K562 (cell line): ENCODE measurements around the gene SHF. TPM values are rescaled to one million over a fixed set of nuclear protein-coding genes. Genes with fewer than 3 reads are reported as not detected.
A peak's percentile ranks its signal among the peaks of the same experiment; 100 is the strongest.

Source experiments
- ATAC-seq: fragments of 200-7000 bp; cut with Tn5 transposase; 3 replicates; pipeline ENCODE4 v1.9.1; 2020; ENCODE audit warnings: moderate library complexity
- BruUV-seq: library from RNA; stranded (reverse); fragments of 400-500 nt; replicated peaks from 2 replicates; lab custom pipeline; 2021; lab: Mats Ljungman, UMichigan
- CTCF ChIA-PET: fragments of 300-600 bp; formaldehyde crosslinking; extraction: SDS; loops from one replicate; lab custom pipeline; 2021; ENCODE audit warnings: low intra/inter-chr PET ratio; lab: Yijun Ruan, JAX
- POLR2A ChIA-PET: fragments of 300-600, 350-650 bp; sonication (Branson Sonifier 250); formaldehyde crosslinking; extraction: SDS; loops from one replicate; lab custom pipeline; 2021; ENCODE audit warnings: antibody characterized with exemption, inconsistent platforms; lab: Yijun Ruan, JAX
- DNase-seq, 4 experiments: peaks; one replicate each; pipeline versions ENCODE4 v3.0.0 to v3.0.0-alpha.2; 2011 to 2018; ENCODE audit warnings: low spot score in 3 of 4, mixed read lengths in 3 of 4; ENCODE audit errors: extremely low read depth in 1 of 4
- FAIRE-seq: peaks from 2 replicates; lab custom pipeline; 2011; peaks lifted over from hg19 to GRCh38; lab: Jason Lieb, UNC
- H2AFZ ChIP-seq: 2 replicates; pipeline ENCODE4 v1.6.0; 2011; ENCODE audit warnings: low read depth, low read length, control low read depth, inconsistent platforms
- H3K27ac ChIP-seq: fragments of 200-600 bp; 3 replicates; pipeline ENCODE4 v1.8.0; 2011; ENCODE audit warnings: low read depth, mild to moderate bottlenecking, control low read depth, inconsistent platforms, low read length, moderate library complexity, mixed read lengths; ENCODE audit errors: extremely low read depth
- H3K27me3 ChIP-seq, 2 experiments: fragments of 300-600 bp in 1 of 2; 2 replicates in 1 of 2; 3 replicates in 1 of 2; pipeline versions ENCODE4 v1.6.0 to v1.8.0; 2011; ENCODE audit warnings: inconsistent platforms in 2 of 2, low read length in 2 of 2, mild to moderate bottlenecking in 1 of 2, mixed read lengths in 1 of 2, moderate library complexity in 1 of 2; ENCODE audit not compliant: control insufficient read depth in 2 of 2, insufficient read depth in 2 of 2
- H3K36me3 ChIP-seq: fragments of 300-600 bp; 3 replicates; pipeline ENCODE4 v1.8.0; 2011; ENCODE audit warnings: mild to moderate bottlenecking, low read length, inconsistent platforms; ENCODE audit not compliant: control insufficient read depth, insufficient read depth
- H3K4me1 ChIP-seq, 2 experiments: fragments of 200-600 bp in 1 of 2; replicated peaks in 1 of 2; 2 replicates in 1 of 2; 3 replicates in 1 of 2; pipeline versions ENCODE4 v1.5.1 to v1.8.0; 2011; ENCODE audit warnings: inconsistent platforms in 2 of 2, low read length in 2 of 2, mild to moderate bottlenecking in 1 of 2, mixed read lengths in 1 of 2, moderate library complexity in 1 of 2; ENCODE audit not compliant: control insufficient read depth in 2 of 2, insufficient read depth in 2 of 2
- H3K4me2 ChIP-seq: 2 replicates; pipeline ENCODE4 v1.6.1; 2011; ENCODE audit warnings: low read length, control low read depth, inconsistent platforms, mixed read lengths; ENCODE audit not compliant: insufficient read depth
- H3K4me3 ChIP-seq: fragments of 200-600 bp; sonication (generic), shearing (Covaris generic); 2 replicates; pipeline ENCODE4 v1.5.1; 2016; ENCODE audit warnings: control low read depth, inconsistent platforms
- H3K79me2 ChIP-seq: fragments of 200-600 bp; 3 replicates; pipeline ENCODE4 v1.8.0; 2011; ENCODE audit warnings: low read length, inconsistent platforms; ENCODE audit not compliant: control insufficient read depth, insufficient read depth
- H3K9ac ChIP-seq, 2 experiments: 2 replicates each; pipeline versions ENCODE4 v1.6.0 to v1.6.1; 2011; ENCODE audit warnings: low read depth in 2 of 2, low read length in 2 of 2, control low read depth in 1 of 2, inconsistent platforms in 1 of 2, mild to moderate bottlenecking in 1 of 2, mixed read lengths in 1 of 2; ENCODE audit not compliant: insufficient read depth in 1 of 2
- H3K9me1 ChIP-seq: one replicate; pipeline ENCODE4 v1.6.0; 2011; ENCODE audit warnings: inconsistent platforms, mild to moderate bottlenecking, low read length, moderate library complexity; ENCODE audit not compliant: control insufficient read depth, insufficient read depth
- H3K9me3 ChIP-seq: replicated peaks from 2 replicates; pipeline ENCODE4 v1.5.1; 2011; ENCODE audit warnings: low read depth, low read length, inconsistent platforms; ENCODE audit not compliant: control insufficient read depth, insufficient read depth
- H4K20me1 ChIP-seq: replicated peaks from 2 replicates; pipeline ENCODE4 v1.6.1; 2011; ENCODE audit warnings: low read length, inconsistent platforms, mixed read lengths; ENCODE audit not compliant: control insufficient read depth, insufficient read depth
- HDAC8 ChIP-seq: fragments of 450-650 bp; IDR thresholded peaks from 2 replicates; pipeline ENCODE4 v1.6.1; 2016; ENCODE audit warnings: mild to moderate bottlenecking, missing genetic modification characterization, moderate library complexity, missing compliant biosample characterization
- NELFE ChIP-seq: IDR thresholded peaks from 2 replicates; pipeline ENCODE4 v1.6.1; 2011; ENCODE audit warnings: mild to moderate bottlenecking; ENCODE audit not compliant: insufficient read depth, insufficient read length
- NRF1 ChIP-seq, 2 experiments: fragments of 450-650 bp; IDR thresholded peaks in 1 of 2; conservative IDR thresholded peaks in 1 of 2; 2 replicates each; pipeline ENCODE4 v1.6.1; 2014; ENCODE audit warnings: mild to moderate bottlenecking in 2 of 2
- TCF3 ChIP-seq: sonication (generic); formaldehyde crosslinking; IDR thresholded peaks from 2 replicates; pipeline ENCODE4 v1.4.0; 2020; ENCODE audit warnings: mild to moderate bottlenecking, missing genetic modification reagents
- WGBS: fragments of 100-300 bp; shearing (Covaris generic); methylation state at CpG from one replicate; pipeline ENCODE4 v1.1.6; 2016; ENCODE audit warnings: low coverage, mixed read lengths; ENCODE audit not compliant: insufficient coverage; ENCODE audit errors: missing lambda C conversion rate; 5-methylcytosine and 5-hydroxymethylcytosine counted together
- in situ Hi-C: fragments of 300-500 bp; cut with MboI; formaldehyde crosslinking; loops from 4 replicates; pipeline ENCODE4 v1.15.0; 2018; ENCODE audit warnings: inconsistent platforms, mixed read lengths
- intact Hi-C: fragments of 100-400 bp; cut with micrococcal nuclease; formaldehyde crosslinking; loops from 2 replicates; pipeline ENCODE4 v1.14.2; 2022
- polyA plus RNA-seq, 8 experiments: library from polyadenylated mRNA; depleted of rRNA in 4 of 8; stranded (reverse) in 5 of 8; unstranded in 3 of 8; fragments of >200 nt; fragmentation: Nextera tagmentation in 2 of 8; fragmentation: Illumina TruSeq in 1 of 8; extraction: Ambion mirVana in 2 of 8; extraction: Trizol in 1 of 8; gene quantifications; 2 replicates each; pipeline versions ENCODE4 v1.2.1 to v1.2.3, GENCODE V29; 2011 to 2014; ENCODE audit warnings: inconsistent platforms in 1 of 8, missing spikeins in 1 of 8
- total RNA-seq, 7 experiments: library from RNA; depleted of rRNA in 6 of 7; stranded (reverse); fragments of >200 nt in 6 of 7; fragmentation: Illumina TruSeq in 2 of 7; extraction: Trizol in 2 of 7; gene quantifications; 2 replicates each; pipeline versions ENCODE4 v1.2.1 to v1.2.3, GENCODE V29; 2011 to 2021; ENCODE audit warnings: low replicate concordance in 1 of 7
- TF ChIP-seq, protein P1 (sequence below): sonication (generic); formaldehyde crosslinking; IDR thresholded peaks from 2 replicates; pipeline ENCODE4 v1.8.1; 2023; ENCODE audit warnings: mild to moderate bottlenecking, missing genetic modification reagents

The SHF gene
- total and polyA plus RNA-seq, 9 of the 15 experiments (the other 6 are each of a cell fraction or from before 2014, with no cell fraction given): 0.51 to 2.2 (median 0.85) TPM; not detected in 2

DNA sequence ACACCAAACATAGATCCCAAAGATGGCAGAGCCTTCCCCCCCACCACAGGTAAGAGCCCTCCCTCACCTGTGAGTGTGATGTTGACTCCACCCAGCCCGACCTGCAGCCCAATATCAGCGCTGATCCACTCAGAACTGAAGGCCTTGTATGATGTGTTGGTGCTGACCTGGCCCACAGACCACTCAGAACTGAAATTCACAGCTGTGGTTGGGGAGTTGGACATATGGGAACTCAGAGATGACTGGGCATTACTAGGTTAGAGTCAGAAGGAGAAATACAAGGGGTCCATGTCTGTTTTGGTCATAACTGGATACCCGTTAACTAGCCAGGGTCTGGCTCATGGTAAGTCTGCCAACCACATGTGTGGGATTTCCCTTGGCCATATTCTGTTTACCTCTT, 66.7 kb downstream of the SHF start:
- peaks cover 0 to 14% of the 10 kb centered on the region in 2 experiments; a peak in 3 of 5 replicates for H3K4me1 ChIP-seq
- intact Hi-C loops: no loop called here
- TF ChIP-seq NELFE (no peak), HDAC8 (tag) (no peak)
- TF ChIP-seq, all 486 proteins: peak for 0
- no TSS peak for BruUV-seq
- no peak for FAIRE-seq
- Histone ChIP-seq H3K27ac (no peak overlapping the region), H3K9me1 (no peaks in the 10 kb centered on the region), H4K20me1 (no peaks in the 10 kb centered on the region), H3K9ac (no peak overlapping the region), H3K4me2 (no peak overlapping the region), H3K27me3 (peaks cover 7 to 35% of the 10 kb centered on the region in 2 experiments; a peak in 4 of 5 replicates), H3K79me2 (no peaks in the 10 kb centered on the region), H3K9me3 (no peaks in the 10 kb centered on the region), H3K36me3 (no peaks in the 10 kb centered on the region), H3K4me3 (no peak overlapping the region), H2AFZ (no peak overlapping the region)
- CTCF ChIA-PET: no interaction called here
- POLR2A ChIA-PET: interaction anchor here (0.6 to 1.0 kb wide), 2 partner anchors 10 to 50 kb away, joined by 3 to 7 read pairs; no protein-coding TSS in a partner anchor
- WGBS: 13% methylated on average over 3 of the region's 3 CpGs
- no peak for ATAC-seq
- in situ Hi-C loops: loop anchor here (25.0 kb wide), 1 partner anchor 159 kb away; the partner anchor contains the start of gene TERB2
- no peak for DNase-seq

- TF ChIP-seq TCF3 (CRISPR knock-in tag) (no peak), NRF1 (conservative IDR thresholded peaks at IDR 0.05 in 1 of 2, IDR thresholded peaks at IDR 0.05 in 1 of 2) (no peak)
- TF ChIP-seq, protein P1, sequence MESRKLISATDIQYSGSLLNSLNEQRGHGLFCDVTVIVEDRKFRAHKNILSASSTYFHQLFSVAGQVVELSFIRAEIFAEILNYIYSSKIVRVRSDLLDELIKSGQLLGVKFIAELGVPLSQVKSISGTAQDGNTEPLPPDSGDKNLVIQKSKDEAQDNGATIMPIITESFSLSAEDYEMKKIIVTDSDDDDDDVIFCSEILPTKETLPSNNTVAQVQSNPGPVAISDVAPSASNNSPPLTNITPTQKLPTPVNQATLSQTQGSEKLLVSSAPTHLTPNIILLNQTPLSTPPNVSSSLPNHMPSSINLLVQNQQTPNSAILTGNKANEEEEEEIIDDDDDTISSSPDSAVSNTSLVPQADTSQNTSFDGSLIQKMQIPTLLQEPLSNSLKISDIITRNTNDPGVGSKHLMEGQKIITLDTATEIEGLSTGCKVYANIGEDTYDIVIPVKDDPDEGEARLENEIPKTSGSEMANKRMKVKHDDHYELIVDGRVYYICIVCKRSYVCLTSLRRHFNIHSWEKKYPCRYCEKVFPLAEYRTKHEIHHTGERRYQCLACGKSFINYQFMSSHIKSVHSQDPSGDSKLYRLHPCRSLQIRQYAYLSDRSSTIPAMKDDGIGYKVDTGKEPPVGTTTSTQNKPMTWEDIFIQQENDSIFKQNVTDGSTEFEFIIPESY (CRISPR knock-in tag): peak; percentile 68
- intact Hi-C loops: no loop called here
- Histone ChIP-seq H2AFZ (no peak overlapping the region), H3K9me3 (no peaks in the 10 kb centered on the region), H3K9me1 (no peaks in the 10 kb centered on the region), H3K4me1 (peaks cover 0 to 14% of the 10 kb centered on the region in 2 experiments; a peak in 3 of 5 replicates), H3K79me2 (no peaks in the 10 kb centered on the region), H3K4me2 (no peak overlapping the region), H3K27ac (no peak overlapping the region), H4K20me1 (no peaks in the 10 kb centered on the region), H3K27me3 (peaks cover 7 to 32% of the 10 kb centered on the region in 2 experiments; a peak in 4 of 5 replicates), H3K36me3 (no peaks in the 10 kb centered on the region), H3K4me3 (no peak overlapping the region), H3K9ac (no peak overlapping the region)
- WGBS: 33% methylated on average over 10 of the region's 10 CpGs
- DNase-seq: no peak
- BruUV-seq: no TSS peak
- FAIRE-seq: no peak
- POLR2A ChIA-PET: interaction anchor here (0.6 to 1.0 kb wide), 2 partner anchors 10 to 51 kb away, joined by 3 to 7 read pairs; no protein-coding TSS in a partner anchor
- CTCF ChIA-PET: no interaction called here
- in situ Hi-C loops: loop anchor here (25.0 kb wide), 1 partner anchor 158 kb away; the partner anchor contains the start of gene TERB2
- no peak for ATAC-seq
Observed at GRCh38 chr15:45120081-45120972, 67.4 kb downstream of the SHF start.
